ENCODE measurements around the gene ACTA1. TPM values are rescaled to one million over a fixed set of nuclear protein-coding genes. Genes with fewer than 3 reads are reported as not detected.

Gene ACTA1
- polyA plus RNA-seq, 2 of the 4 experiments (the other 2 are of a cell fraction), result 0.16 to 0.25 TPM

- no peak overlapping the region for H3K4me3 ChIP-seq
These were observed 23.0 kb downstream of the ACTA1 start for GRCh38 chr1:229410692-229411433.

GRCh38 chr1:229410370-229410691 is 23.6 kb downstream of the ACTA1 start:
- ChIA-PET CTCF (interaction anchor here (1.0 to 2.1 kb wide), 6 partner anchors 10 to 151 kb away, joined by 3 to 7 read pairs (median 4); no protein-coding TSS in a partner anchor), POLR2A (no interaction called here)
- Histone ChIP-seq H3K4me1 (peaks cover 20% of the 10 kb centered on the region), H3K9me3 (no peaks in the 10 kb centered on the region), H3K27ac (peak overlapping the region in 1 of 2 experiments; percentile 74; a peak in 2 of 6 replicates), H3K4me3 (no peak overlapping the region), H3K4me2 (peak overlapping the region; percentile 68; the same call in 2 of the 3 replicates)
- no peak for ATAC-seq
- no peak for DNase-seq (ENCODE audit: low read depth in 1 of 2, low spot score in 1 of 2)
- 86% methylated on average over 9 of the region's 9 CpGs for WGBS (ENCODE audit: missing lambda C conversion rate)
- FAIRE-seq, result no peak
- no peak for TF ChIP-seq SMC3 (IDR thresholded peaks at IDR 0.05)
- TF ChIP-seq, protein P1, sequence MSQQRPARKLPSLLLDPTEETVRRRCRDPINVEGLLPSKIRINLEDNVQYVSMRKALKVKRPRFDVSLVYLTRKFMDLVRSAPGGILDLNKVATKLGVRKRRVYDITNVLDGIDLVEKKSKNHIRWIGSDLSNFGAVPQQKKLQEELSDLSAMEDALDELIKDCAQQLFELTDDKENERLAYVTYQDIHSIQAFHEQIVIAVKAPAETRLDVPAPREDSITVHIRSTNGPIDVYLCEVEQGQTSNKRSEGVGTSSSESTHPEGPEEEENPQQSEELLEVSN (IDR thresholded peaks at IDR 0.05; ENCODE audit: borderline replicate concordance, low read depth), result no peak
- no peak for TF ChIP-seq BHLHE40 (IDR thresholded peaks at IDR 0.05; ENCODE audit: low read depth, low read length)

More at GRCh38 chr1:229410692-229411433, 23.0 kb downstream of the ACTA1 start:
- TF ChIP-seq RARB (CRISPR knock-in tag; IDR thresholded peaks at IDR 0.05) (no peak), ZNF302 (CRISPR knock-in tag; IDR thresholded peaks at IDR 0.05) (no peak), EHMT2 (IDR thresholded peaks at IDR 0.05; ENCODE audit: low read depth) (no peak), ATOH8 (CRISPR knock-in tag; IDR thresholded peaks at IDR 0.05; ENCODE audit: low read depth) (no peak), POLR2A (IDR thresholded peaks at IDR 0.05; ENCODE audit: low read length) (no peak), NPAS2 (CRISPR knock-in tag; IDR thresholded peaks at IDR 0.05; ENCODE audit: borderline replicate concordance) (no peak), HOXA7 (CRISPR knock-in tag; IDR thresholded peaks at IDR 0.05) (no peak), SMC3 (IDR thresholded peaks at IDR 0.05) (no peak), ZC3H11A (IDR thresholded peaks at IDR 0.05) (no peak), BHLHE40 (IDR thresholded peaks at IDR 0.05; ENCODE audit: low read depth, low read length) (no peak), NR3C1 (IDR thresholded peaks at IDR 0.05) (no peak)
- TF ChIP-seq, protein P2, sequence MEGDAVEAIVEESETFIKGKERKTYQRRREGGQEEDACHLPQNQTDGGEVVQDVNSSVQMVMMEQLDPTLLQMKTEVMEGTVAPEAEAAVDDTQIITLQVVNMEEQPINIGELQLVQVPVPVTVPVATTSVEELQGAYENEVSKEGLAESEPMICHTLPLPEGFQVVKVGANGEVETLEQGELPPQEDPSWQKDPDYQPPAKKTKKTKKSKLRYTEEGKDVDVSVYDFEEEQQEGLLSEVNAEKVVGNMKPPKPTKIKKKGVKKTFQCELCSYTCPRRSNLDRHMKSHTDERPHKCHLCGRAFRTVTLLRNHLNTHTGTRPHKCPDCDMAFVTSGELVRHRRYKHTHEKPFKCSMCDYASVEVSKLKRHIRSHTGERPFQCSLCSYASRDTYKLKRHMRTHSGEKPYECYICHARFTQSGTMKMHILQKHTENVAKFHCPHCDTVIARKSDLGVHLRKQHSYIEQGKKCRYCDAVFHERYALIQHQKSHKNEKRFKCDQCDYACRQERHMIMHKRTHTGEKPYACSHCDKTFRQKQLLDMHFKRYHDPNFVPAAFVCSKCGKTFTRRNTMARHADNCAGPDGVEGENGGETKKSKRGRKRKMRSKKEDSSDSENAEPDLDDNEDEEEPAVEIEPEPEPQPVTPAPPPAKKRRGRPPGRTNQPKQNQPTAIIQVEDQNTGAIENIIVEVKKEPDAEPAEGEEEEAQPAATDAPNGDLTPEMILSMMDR (IDR thresholded peaks at IDR 0.05), result no peak
- TF ChIP-seq, protein P3, sequence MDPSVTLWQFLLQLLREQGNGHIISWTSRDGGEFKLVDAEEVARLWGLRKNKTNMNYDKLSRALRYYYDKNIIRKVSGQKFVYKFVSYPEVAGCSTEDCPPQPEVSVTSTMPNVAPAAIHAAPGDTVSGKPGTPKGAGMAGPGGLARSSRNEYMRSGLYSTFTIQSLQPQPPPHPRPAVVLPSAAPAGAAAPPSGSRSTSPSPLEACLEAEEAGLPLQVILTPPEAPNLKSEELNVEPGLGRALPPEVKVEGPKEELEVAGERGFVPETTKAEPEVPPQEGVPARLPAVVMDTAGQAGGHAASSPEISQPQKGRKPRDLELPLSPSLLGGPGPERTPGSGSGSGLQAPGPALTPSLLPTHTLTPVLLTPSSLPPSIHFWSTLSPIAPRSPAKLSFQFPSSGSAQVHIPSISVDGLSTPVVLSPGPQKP (IDR thresholded peaks at IDR 0.05; ENCODE audit: low read depth, low read length), result no peak
- Histone ChIP-seq H3K4me2 (peak overlapping the region; percentile 68), H3K27ac (peak overlapping the region; percentile 44 to 74; a peak in 5 of 6 replicates), H3K9me3 (no peaks in the 10 kb centered on the region), H3K4me1 (peaks cover 20% of the 10 kb centered on the region)
- ATAC-seq, result peak; percentile 91 to 94
- peak; percentile 51 to 66 for DNase-seq (ENCODE audit: low read depth in 1 of 2, low spot score in 1 of 2)
- 42% methylated on average over 13 of the region's 14 CpGs for WGBS (ENCODE audit: missing lambda C conversion rate)
- FAIRE-seq, result no peak
- ChIA-PET POLR2A (interaction anchor here (0.5 kb wide), 1 partner anchor 98 kb away, joined by 3 read pairs; no protein-coding TSS in a partner anchor), CTCF (interaction anchor here (1.0 to 2.1 kb wide), 3 partner anchors 10 to 42 kb away, joined by 3 to 7 read pairs (median 3); no protein-coding TSS in a partner anchor)

GRCh38 chr1:229409616-229410369 is 24.1 kb downstream of the ACTA1 start:
- Histone ChIP-seq H3K4me2 (no peak overlapping the region; the same call in 2 of the 3 replicates), H3K27ac (peak overlapping the region in 1 of 2 experiments; percentile 21; a peak in 1 of 6 replicates), H3K4me1 (peaks cover 20% of the 10 kb centered on the region), H3K4me3 (no peak overlapping the region), H3K9me3 (no peaks in the 10 kb centered on the region)
- no peak for DNase-seq (ENCODE audit: low read depth in 1 of 2, low spot score in 1 of 2)
- WGBS (ENCODE audit: missing lambda C conversion rate), result 76% methylated on average over 17 of the region's 18 CpGs
- TF ChIP-seq FOXS1 (CRISPR knock-in tag; IDR thresholded peaks at IDR 0.05), result no peak
- TF ChIP-seq, protein P4, sequence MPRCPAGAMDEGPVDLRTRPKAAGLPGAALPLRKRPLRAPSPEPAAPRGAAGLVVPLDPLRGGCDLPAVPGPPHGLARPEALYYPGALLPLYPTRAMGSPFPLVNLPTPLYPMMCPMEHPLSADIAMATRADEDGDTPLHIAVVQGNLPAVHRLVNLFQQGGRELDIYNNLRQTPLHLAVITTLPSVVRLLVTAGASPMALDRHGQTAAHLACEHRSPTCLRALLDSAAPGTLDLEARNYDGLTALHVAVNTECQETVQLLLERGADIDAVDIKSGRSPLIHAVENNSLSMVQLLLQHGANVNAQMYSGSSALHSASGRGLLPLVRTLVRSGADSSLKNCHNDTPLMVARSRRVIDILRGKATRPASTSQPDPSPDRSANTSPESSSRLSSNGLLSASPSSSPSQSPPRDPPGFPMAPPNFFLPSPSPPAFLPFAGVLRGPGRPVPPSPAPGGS (IDR thresholded peaks at IDR 0.05), result no peak
- TF ChIP-seq, protein P5, sequence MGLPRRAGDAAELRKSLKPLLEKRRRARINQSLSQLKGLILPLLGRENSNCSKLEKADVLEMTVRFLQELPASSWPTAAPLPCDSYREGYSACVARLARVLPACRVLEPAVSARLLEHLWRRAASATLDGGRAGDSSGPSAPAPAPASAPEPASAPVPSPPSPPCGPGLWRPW (IDR thresholded peaks at IDR 0.05), result no peak
- no peak for TF ChIP-seq ZNF302 (CRISPR knock-in tag; IDR thresholded peaks at IDR 0.05)
- TF ChIP-seq FOSL2 (IDR thresholded peaks at IDR 0.05), result no peak
- no peak for TF ChIP-seq FOSL2 (CRISPR knock-in tag; IDR thresholded peaks at IDR 0.05)
- no peak for TF ChIP-seq HEYL (CRISPR knock-in tag; IDR thresholded peaks at IDR 0.05)
- TF ChIP-seq NR3C1 (IDR thresholded peaks at IDR 0.05), result no peak
- POLR2A ChIA-PET, result no interaction called here
- FAIRE-seq, result no peak
- CTCF ChIA-PET, result interaction anchor here (0.7 to 2.1 kb wide), 7 partner anchors 9 to 151 kb away, joined by 3 to 7 read pairs (median 4); no protein-coding TSS in a partner anchor
- ATAC-seq, result no peak
